ENCODE data around the gene KIF16B.

DNA sequence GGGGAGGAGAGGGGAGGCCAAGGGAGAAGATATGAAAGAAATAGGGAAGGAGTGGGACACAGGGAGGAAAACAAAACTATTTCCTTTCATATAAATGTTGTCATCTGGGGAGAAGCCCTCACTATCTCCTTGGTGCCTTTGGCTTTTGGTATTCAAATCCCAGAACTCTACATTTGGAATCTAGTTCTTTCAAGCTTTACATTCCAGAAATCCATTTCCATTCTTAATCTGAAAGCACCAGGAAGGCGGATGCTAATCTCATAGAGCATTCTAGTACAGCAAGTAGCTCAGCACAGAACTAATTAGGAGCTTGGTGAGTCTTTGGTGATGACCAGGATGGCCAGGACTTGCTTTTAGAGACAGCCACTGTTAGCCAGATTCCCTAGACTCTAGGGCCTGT is 177.9 kb downstream of the KIF16B start:
- TF ChIP-seq, protein P1, sequence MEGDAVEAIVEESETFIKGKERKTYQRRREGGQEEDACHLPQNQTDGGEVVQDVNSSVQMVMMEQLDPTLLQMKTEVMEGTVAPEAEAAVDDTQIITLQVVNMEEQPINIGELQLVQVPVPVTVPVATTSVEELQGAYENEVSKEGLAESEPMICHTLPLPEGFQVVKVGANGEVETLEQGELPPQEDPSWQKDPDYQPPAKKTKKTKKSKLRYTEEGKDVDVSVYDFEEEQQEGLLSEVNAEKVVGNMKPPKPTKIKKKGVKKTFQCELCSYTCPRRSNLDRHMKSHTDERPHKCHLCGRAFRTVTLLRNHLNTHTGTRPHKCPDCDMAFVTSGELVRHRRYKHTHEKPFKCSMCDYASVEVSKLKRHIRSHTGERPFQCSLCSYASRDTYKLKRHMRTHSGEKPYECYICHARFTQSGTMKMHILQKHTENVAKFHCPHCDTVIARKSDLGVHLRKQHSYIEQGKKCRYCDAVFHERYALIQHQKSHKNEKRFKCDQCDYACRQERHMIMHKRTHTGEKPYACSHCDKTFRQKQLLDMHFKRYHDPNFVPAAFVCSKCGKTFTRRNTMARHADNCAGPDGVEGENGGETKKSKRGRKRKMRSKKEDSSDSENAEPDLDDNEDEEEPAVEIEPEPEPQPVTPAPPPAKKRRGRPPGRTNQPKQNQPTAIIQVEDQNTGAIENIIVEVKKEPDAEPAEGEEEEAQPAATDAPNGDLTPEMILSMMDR (IDR thresholded peaks at IDR 0.05), result no peak
- no peak for TF ChIP-seq POLR2A (IDR thresholded peaks at IDR 0.05)
